IPS-20b (cell line): ENCODE results near the gene HDAC11.
A peak's percentile ranks its signal among the peaks of the same experiment; 100 is the strongest.
"Not testable (repeated sequence)": the region's sequence is repeated elsewhere in the genome, so short reads cannot be mapped to it uniquely, and the experiment has no call there.

Source experiments
- H3K27ac ChIP-seq: one replicate; pipeline ENCODE4 v1.5.1; 2013; ENCODE audit warnings: low read length
- H3K27me3 ChIP-seq: 2 replicates; pipeline ENCODE4 v1.6.1; 2013; ENCODE audit warnings: mild to moderate bottlenecking, low read length, inconsistent platforms; ENCODE audit not compliant: insufficient read depth
- H3K36me3 ChIP-seq: 2 replicates; pipeline ENCODE4 v1.6.1; 2013; ENCODE audit warnings: low read depth, mild to moderate bottlenecking, inconsistent platforms, low read length, moderate library complexity; ENCODE audit not compliant: insufficient read depth
- H3K4me1 ChIP-seq: 2 replicates; pipeline ENCODE4 v1.6.1; 2013; ENCODE audit warnings: mild to moderate bottlenecking, control low read depth, inconsistent platforms, low read length, moderate library complexity; ENCODE audit not compliant: insufficient read depth
- H3K4me3 ChIP-seq: 2 replicates; pipeline ENCODE4 v1.5.1; 2013; ENCODE audit warnings: mild to moderate bottlenecking, low read length, inconsistent platforms
- H3K9ac ChIP-seq: 2 replicates; pipeline ENCODE4 v1.6.1; 2013; ENCODE audit warnings: low read depth, mild to moderate bottlenecking, inconsistent platforms, low read length, moderate library complexity
- H3K9me3 ChIP-seq: 2 replicates; pipeline ENCODE4 v1.6.1; 2013; ENCODE audit warnings: mild to moderate bottlenecking, low read depth, low read length, inconsistent platforms; ENCODE audit not compliant: insufficient read depth

The HDAC11 gene

DNA sequence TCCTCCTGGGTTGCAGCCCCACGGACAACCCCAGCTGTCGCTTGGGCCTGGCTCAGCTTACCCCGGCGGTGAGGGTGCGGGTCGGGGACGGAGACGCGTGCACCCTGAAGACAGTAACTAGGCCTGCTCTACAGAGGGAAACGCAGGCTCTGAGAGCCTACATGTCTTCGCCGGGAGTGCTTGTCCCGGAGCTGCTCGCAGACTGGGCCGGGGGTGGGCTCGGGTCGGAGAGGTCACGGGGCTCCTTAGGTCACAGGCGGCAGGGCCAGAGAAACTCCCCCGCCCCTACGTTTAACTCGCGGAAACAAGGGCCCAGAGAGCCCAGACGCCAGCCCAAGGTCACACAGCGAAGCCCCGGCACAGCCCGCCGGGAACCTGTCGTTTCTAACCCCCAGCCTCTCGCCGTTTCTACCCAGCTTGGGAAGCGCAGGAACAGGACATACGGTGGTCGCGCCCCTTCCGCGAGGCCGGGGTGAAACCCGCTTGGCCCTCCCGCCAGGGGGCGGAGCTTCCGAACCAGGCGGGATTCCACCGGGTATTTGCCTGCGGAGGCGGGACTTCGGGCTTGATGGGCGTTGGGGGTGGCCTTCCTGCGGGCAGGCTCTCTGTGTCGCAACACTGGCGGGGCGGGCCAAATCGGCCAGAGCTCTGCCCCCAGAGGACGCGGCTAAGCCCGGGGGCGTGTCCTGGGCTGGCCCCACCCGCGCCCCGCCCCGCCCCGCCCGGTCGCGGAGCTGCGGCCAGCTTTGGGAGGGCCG, at the start of gene HDAC11:
Gene HDAC11 (plus strand): TSS at position 725 of the 758 bp plus-strand sequence. CDS start 42 bp downstream, outside the sequence.
- peaks cover 16% of the 10 kb centered on the region for H3K27me3 ChIP-seq
- H3K4me1 ChIP-seq: peaks cover 7% of the 10 kb centered on the region; the same call in 1 of the 2 replicates
- no peak within 1 kb of the TSS for H3K27ac ChIP-seq
- no peaks in the 10 kb centered on the region for H3K36me3 ChIP-seq
- H3K9me3 ChIP-seq: no peaks in the 10 kb centered on the region
- H3K4me3 ChIP-seq: peak within 1 kb of the TSS; percentile 80
- peak within 1 kb of the TSS; percentile 75; the same call in 1 of the 2 replicates for H3K9ac ChIP-seq

GRCh38 chr3:13430411-13430875, 49.7 kb upstream of the HDAC11 start:
- H3K27ac ChIP-seq, H3K36me3 ChIP-seq, H3K9me3 ChIP-seq, H3K9ac ChIP-seq, H3K4me3 ChIP-seq, H3K27me3 ChIP-seq, H3K4me1 ChIP-seq: not testable (repeated sequence)

DNA sequence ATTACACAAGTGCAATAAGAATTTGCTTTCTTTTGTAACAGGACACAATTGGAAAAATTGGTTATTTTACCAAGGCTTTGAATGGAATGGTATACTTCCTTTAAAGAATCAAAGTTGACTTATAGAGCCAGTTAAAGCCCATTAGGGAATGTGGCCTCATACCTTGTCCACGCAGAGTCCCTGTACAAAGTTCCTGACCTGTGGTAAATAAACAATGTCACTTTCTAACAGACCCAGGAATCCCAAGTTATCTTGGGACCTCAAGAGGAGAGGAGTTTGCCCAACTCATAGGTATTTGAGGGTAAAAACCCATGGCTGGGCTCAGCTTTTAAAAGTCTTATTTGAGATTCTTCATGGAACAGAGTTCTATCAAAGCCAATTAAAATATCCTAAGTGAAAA, 48.0 kb upstream of the HDAC11 start:
- no peak overlapping the region for H3K9ac ChIP-seq
- H3K4me3 ChIP-seq: no peak overlapping the region
- H3K36me3 ChIP-seq: no peaks in the 10 kb centered on the region
- H3K27me3 ChIP-seq: no peaks in the 10 kb centered on the region
- no peak overlapping the region for H3K27ac ChIP-seq
- H3K9me3 ChIP-seq: peaks cover 4% of the 10 kb centered on the region; the same call in 1 of the 2 replicates
- no peaks in the 10 kb centered on the region for H3K4me1 ChIP-seq

GRCh38 chr3:13433912-13434311, 46.2 kb upstream of the HDAC11 start:
- Histone ChIP-seq H3K36me3 (no peaks in the 10 kb centered on the region), H3K4me3 (no peak overlapping the region), H3K9ac (no peak overlapping the region), H3K27me3 (no peaks in the 10 kb centered on the region), H3K4me1 (no peaks in the 10 kb centered on the region), H3K9me3 (peaks cover 4% of the 10 kb centered on the region; the same call in 1 of the 2 replicates), H3K27ac (no peak overlapping the region)

DNA sequence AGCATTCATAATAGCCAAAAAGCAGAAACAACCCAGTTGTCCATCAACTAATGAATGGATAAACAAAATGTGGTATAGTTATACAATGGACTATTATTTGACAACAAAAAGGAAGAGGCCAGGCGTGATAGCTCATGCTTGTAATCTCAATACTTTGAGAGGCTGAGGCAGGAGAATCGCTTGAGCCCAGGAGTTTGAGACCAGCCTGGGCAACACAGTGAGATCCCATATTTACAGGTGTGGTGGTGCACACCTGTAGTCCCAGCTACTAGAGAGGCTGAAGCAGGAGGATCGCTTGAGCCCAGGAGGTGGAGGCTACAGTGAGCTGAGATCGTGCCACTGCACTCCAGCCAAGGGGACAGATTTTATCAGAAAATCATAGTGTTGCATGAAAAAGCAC, 43.9 kb upstream of the HDAC11 start:
- H3K9me3 ChIP-seq, H3K27ac ChIP-seq, H3K9ac ChIP-seq, H3K36me3 ChIP-seq, H3K4me3 ChIP-seq, H3K27me3 ChIP-seq, H3K4me1 ChIP-seq: not testable (repeated sequence)

DNA sequence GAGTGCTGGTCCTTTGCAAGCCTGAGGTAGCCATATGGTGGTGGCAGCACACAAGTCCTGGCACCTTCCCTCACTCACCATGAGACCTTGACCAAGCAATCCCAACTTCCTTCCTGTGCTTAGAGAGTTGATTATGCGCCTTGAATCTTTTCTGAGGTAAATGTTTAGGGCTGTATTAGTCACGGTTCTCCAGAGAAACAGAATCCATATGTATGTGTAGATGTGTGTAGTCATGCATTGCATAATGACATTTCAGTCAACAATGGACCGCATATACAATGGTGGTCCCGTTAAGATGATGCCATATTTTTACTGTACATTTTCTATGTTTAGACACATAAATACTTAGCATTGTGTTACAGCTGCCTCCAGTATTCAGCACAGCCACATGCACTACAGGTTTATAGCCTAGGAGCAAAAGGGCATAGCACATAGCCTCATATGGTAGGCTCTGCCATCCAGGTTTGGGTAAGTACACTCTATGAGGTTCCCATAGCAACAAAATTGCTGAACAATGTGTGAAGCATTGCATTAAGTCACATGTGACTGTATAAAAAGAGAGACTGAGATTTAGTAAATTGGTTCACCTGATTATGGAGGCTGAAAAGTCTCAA, 39.8 kb upstream of the HDAC11 start:
- Histone ChIP-seq H3K27me3 (no peaks in the 10 kb centered on the region), H3K36me3 (no peaks in the 10 kb centered on the region), H3K27ac (no peak overlapping the region), H3K9ac (no peak overlapping the region), H3K4me1 (peaks cover 2% of the 10 kb centered on the region; the same call in 1 of the 2 replicates), H3K4me3 (no peak overlapping the region), H3K9me3 (no peaks in the 10 kb centered on the region)

DNA sequence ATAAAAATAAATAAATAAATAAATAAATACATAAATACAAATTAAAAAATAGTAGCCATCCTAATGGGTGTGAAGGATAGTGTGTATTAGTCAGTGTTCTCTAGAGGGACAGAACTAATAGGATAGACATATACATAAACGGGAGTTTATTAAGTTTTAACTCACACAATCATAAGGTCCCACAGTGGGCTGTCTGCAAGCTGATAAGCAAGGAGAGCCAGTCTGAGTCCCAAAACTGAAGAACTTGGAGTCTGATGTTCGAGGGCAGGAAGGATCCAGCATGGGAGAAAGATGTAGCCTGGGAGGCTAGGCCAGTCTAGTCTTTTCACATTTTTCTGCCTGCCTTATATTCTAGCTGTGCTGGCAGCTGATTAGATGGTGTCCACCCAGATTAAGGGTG, 37.2 kb upstream of the HDAC11 start:
- H3K4me3 ChIP-seq, H3K4me1 ChIP-seq, H3K36me3 ChIP-seq, H3K27me3 ChIP-seq, H3K9ac ChIP-seq, H3K9me3 ChIP-seq, H3K27ac ChIP-seq: not testable (repeated sequence)

DNA sequence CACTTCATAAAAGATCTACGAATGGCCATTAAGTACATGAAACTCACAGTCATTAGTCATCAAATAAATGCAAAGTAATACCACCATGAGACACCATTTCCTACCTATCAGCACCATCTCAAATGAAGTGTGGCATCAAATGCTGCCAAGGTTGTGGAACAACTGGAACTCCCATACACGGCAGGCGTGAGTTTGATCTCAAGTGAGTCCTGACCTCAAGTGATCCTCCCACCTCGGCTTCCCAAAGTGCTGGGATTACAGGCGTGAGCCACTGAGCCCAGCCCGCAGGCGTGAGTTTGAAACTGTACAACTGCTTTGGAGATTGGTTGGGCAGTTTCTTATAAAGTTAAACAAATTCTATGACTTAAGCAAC, 28.8 kb upstream of the HDAC11 start:
- no peak overlapping the region for H3K27ac ChIP-seq
- peak overlapping the region; percentile 55; the same call in 1 of the 2 replicates for H3K9ac ChIP-seq
- peak overlapping the region; percentile 72 for H3K4me3 ChIP-seq

DNA sequence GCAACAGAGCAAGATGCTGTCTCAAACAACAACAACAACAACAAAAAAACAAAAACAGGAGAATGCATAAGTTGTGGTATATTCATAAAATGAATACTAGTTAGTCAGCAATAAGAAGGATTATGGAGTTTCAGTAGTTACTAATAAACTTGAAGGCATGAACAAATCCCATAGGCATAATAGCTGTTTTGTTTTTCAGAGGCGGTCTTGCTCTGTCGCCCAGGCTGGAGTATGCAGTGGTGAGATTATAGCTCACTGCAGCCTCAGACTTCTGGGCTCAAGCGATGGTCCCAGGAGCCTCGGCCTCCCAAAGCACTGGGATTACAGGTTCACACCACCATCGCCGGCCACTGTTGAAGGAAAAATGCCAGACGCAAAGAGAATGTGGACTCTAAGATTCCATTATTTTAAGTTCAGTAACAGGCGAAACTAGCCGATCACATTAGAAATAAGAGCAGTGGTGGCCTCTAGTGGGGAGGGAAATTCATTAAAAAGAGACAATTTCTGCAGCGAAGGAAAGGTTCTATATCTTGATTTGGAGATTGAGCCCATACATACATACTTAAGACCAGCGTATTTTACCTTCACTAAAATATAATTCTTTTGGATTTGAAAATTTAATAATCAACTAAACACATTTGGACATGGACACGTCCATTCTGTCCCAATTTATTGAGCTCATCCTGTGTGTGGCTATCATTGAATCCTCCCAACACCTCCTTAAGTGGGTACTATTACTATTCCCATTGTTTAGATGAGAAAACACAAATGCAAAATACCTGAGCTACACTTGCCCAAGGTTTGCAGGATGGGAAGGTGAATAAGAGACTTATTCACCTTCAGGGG, 27.4 kb upstream of the HDAC11 start:
- Histone ChIP-seq H3K36me3 (no peaks in the 10 kb centered on the region), H3K4me3 (peak overlapping the region; percentile 72; the same call in 1 of the 2 replicates), H3K9ac (no peak overlapping the region; the same call in 1 of the 2 replicates), H3K9me3 (no peaks in the 10 kb centered on the region), H3K4me1 (no peaks in the 10 kb centered on the region; the same call in 1 of the 2 replicates), H3K27ac (no peak overlapping the region), H3K27me3 (no peaks in the 10 kb centered on the region)

More for the DNA sequence above, 28.8 kb upstream of the HDAC11 start:
- Histone ChIP-seq H3K36me3 (no peaks in the 10 kb centered on the region), H3K9me3 (no peaks in the 10 kb centered on the region), H3K4me1 (no peaks in the 10 kb centered on the region; the same call in 1 of the 2 replicates), H3K27me3 (no peaks in the 10 kb centered on the region)

DNA sequence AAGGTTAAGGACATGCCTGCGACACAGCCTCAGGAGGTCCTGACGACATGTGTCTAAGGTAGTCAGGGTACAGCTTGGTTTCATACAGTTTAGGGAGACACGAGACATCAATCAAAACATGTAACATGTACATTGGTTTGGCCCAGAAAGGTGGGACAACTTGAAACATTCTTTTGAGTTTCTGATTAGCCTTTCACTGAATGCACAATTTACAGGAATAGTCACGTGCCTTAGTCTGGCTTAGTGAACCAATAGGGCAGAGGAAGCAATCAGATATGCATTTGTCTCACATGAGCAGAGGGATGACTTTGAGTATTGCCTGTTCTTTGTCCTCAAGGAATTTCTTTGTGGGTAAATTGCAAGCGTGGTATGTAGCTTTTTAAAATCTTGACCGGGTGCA, 24.5 kb upstream of the HDAC11 start:
- Histone ChIP-seq H3K9me3 (no peaks in the 10 kb centered on the region), H3K27me3 (peaks cover 9% of the 10 kb centered on the region)

DNA sequence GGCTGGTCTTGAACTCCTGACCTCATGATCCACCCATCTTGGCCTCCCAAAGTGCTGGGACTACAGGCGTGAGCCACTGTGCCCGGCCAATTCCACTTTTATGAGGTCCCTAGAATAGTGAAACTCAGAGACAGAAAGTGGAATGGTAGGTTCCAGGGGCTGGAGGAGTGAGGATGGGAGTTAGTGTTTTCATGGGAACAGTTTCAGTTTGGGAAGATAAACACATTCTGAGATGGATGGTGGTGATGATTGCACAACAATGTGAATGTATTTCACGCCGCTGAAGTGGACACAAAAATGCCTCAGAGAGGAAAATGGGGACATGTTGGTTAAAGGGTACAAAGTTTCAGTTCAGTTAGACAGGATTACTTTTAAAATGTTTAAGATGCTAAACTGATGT, 22.5 kb upstream of the HDAC11 start:
- Histone ChIP-seq H3K9ac (no peak overlapping the region), H3K9me3 (no peaks in the 10 kb centered on the region), H3K4me3 (no peak overlapping the region), H3K4me1 (no peaks in the 10 kb centered on the region), H3K36me3 (no peaks in the 10 kb centered on the region), H3K27ac (no peak overlapping the region), H3K27me3 (peaks cover 17% of the 10 kb centered on the region)

More for the DNA sequence above, 24.5 kb upstream of the HDAC11 start:
- H3K4me3 ChIP-seq: no peak overlapping the region
- H3K9ac ChIP-seq: no peak overlapping the region
- H3K4me1 ChIP-seq: no peaks in the 10 kb centered on the region; the same call in 1 of the 2 replicates
- no peak overlapping the region for H3K27ac ChIP-seq
- H3K36me3 ChIP-seq: no peaks in the 10 kb centered on the region
